HEK293 (cell line): ENCODE data around the gene DCAF6.

Experiments used
- BCL11B ChIP-seq: fragments of 450-650 bp; formaldehyde crosslinking; IDR thresholded peaks from 2 replicates; pipeline ENCODE4 v1.5.1; 2016; ENCODE audit warnings: low read depth, missing biosample characterization, missing genetic modification characterization
- HIC1 ChIP-seq: fragments of 450-650 bp; formaldehyde crosslinking; IDR thresholded peaks from 2 replicates; pipeline ENCODE4 v1.5.1; 2016; ENCODE audit warnings: missing biosample characterization, missing genetic modification characterization
- HOXC10 ChIP-seq: sonication (generic); formaldehyde crosslinking; IDR thresholded peaks from 2 replicates; pipeline ENCODE4 v1.8.1; 2023; ENCODE audit warnings: mild to moderate bottlenecking, missing genetic modification reagents
- HOXD13 ChIP-seq: sonication (generic); formaldehyde crosslinking; IDR thresholded peaks from 2 replicates; pipeline ENCODE4 v1.8.0; 2022; ENCODE audit warnings: missing genetic modification reagents, borderline replicate concordance
- KLF7 ChIP-seq: fragments of 450-650 bp; formaldehyde crosslinking; IDR thresholded peaks from 2 replicates; pipeline ENCODE4 v1.5.1; 2016; ENCODE audit warnings: missing biosample characterization, missing genetic modification characterization, borderline replicate concordance
- PRDM1 ChIP-seq: fragments of 450-650 bp; formaldehyde crosslinking; IDR thresholded peaks from 2 replicates; pipeline ENCODE4; 2016; ENCODE audit warnings: missing biosample characterization, missing genetic modification characterization
- PRDM6 ChIP-seq: fragments of 450-650 bp; formaldehyde crosslinking; IDR thresholded peaks from 2 replicates; pipeline ENCODE4 v1.5.1; 2017; ENCODE audit warnings: missing biosample characterization, missing genetic modification characterization
- REPIN1 ChIP-seq: fragments of 450-650 bp; formaldehyde crosslinking; IDR thresholded peaks from 2 replicates; pipeline ENCODE4 v1.5.1; 2017; ENCODE audit warnings: missing biosample characterization, missing genetic modification characterization, low read depth
- WT1 ChIP-seq: fragments of 450-650 bp; formaldehyde crosslinking; IDR thresholded peaks from 2 replicates; pipeline ENCODE4 v1.5.1; 2016; ENCODE audit warnings: missing biosample characterization, missing genetic modification characterization
- ZBTB10 ChIP-seq: fragments of 450-650 bp; formaldehyde crosslinking; IDR thresholded peaks from 2 replicates; pipeline ENCODE4 v1.5.1; 2016; ENCODE audit warnings: missing biosample characterization, missing genetic modification characterization
- ZBTB11 ChIP-seq: fragments of 450-650 bp; formaldehyde crosslinking; conservative IDR thresholded peaks from 2 replicates; pipeline ENCODE4 v1.5.1; 2016; ENCODE audit warnings: low read depth, missing biosample characterization, missing genetic modification characterization
- ZBTB20 ChIP-seq: fragments of 450-650 bp; formaldehyde crosslinking; IDR thresholded peaks from 2 replicates; pipeline ENCODE4 v1.5.1; 2016; ENCODE audit warnings: missing biosample characterization, missing genetic modification characterization
- ZEB2 ChIP-seq: fragments of 450-650 bp; formaldehyde crosslinking; IDR thresholded peaks from 2 replicates; pipeline ENCODE4 v1.5.1; 2016; ENCODE audit warnings: missing biosample characterization, missing genetic modification characterization
- ZFP41 ChIP-seq: fragments of 450-650 bp; formaldehyde crosslinking; IDR thresholded peaks from 2 replicates; pipeline ENCODE4 v1.5.1; 2016; ENCODE audit warnings: missing biosample characterization, missing genetic modification characterization, borderline replicate concordance
- ZIC2 ChIP-seq: fragments of 450-650 bp; formaldehyde crosslinking; IDR thresholded peaks from 2 replicates; pipeline ENCODE4 v1.5.1; 2016; ENCODE audit warnings: missing biosample characterization, missing genetic modification characterization
- ZNF155 ChIP-seq: fragments of 450-650 bp; formaldehyde crosslinking; IDR thresholded peaks from 2 replicates; pipeline ENCODE4 v1.5.1; 2016; ENCODE audit warnings: missing biosample characterization, missing genetic modification characterization
- ZNF239 ChIP-seq: fragments of 450-650 bp; formaldehyde crosslinking; IDR thresholded peaks from 2 replicates; pipeline ENCODE4 v1.5.1; 2016; ENCODE audit warnings: missing biosample characterization, missing genetic modification characterization
- ZNF362 ChIP-seq: fragments of 450-650 bp; formaldehyde crosslinking; IDR thresholded peaks from 2 replicates; pipeline ENCODE4 v1.5.1; 2016; ENCODE audit warnings: missing biosample characterization, missing genetic modification characterization
- ZNF394 ChIP-seq: fragments of 450-650 bp; formaldehyde crosslinking; IDR thresholded peaks from 2 replicates; pipeline ENCODE4 v1.5.1; 2016; ENCODE audit warnings: missing biosample characterization, missing genetic modification characterization, mild to moderate bottlenecking, moderate library complexity, borderline replicate concordance
- ZNF416 ChIP-seq: fragments of 450-650 bp; formaldehyde crosslinking; IDR thresholded peaks from 2 replicates; pipeline ENCODE4 v1.5.1; 2016; ENCODE audit warnings: missing biosample characterization, missing genetic modification characterization
- ZNF426 ChIP-seq: fragments of 450-650 bp; formaldehyde crosslinking; IDR thresholded peaks from 2 replicates; pipeline ENCODE4 v1.5.1; 2017; ENCODE audit warnings: missing biosample characterization, missing genetic modification characterization, mild to moderate bottlenecking, inconsistent platforms, moderate library complexity
- ZNF529 ChIP-seq: fragments of 450-650 bp; formaldehyde crosslinking; IDR thresholded peaks from 2 replicates; pipeline ENCODE4 v1.5.1; 2017; ENCODE audit warnings: missing genetic modification characterization, missing biosample characterization; ENCODE audit not compliant: insufficient replicate concordance
- ZNF560 ChIP-seq: fragments of 450-650 bp; formaldehyde crosslinking; IDR thresholded peaks from 2 replicates; pipeline ENCODE4 v1.5.1; 2017; ENCODE audit warnings: missing biosample characterization, missing genetic modification characterization, borderline replicate concordance
- ZNF658 ChIP-seq: fragments of 450-650 bp; formaldehyde crosslinking; IDR thresholded peaks from 2 replicates; pipeline ENCODE4; 2016; ENCODE audit warnings: missing biosample characterization, missing genetic modification characterization
- ZNF692 ChIP-seq: fragments of 450-650 bp; formaldehyde crosslinking; IDR thresholded peaks from 2 replicates; pipeline ENCODE4 v1.5.1; 2016; ENCODE audit warnings: missing biosample characterization, missing genetic modification characterization
- ZSCAN16 ChIP-seq: fragments of 450-650 bp; formaldehyde crosslinking; IDR thresholded peaks from 2 replicates; pipeline ENCODE4 v1.5.1; 2016; ENCODE audit warnings: missing biosample characterization, missing genetic modification characterization

Gene DCAF6

GRCh38 chr1:167935216-167936067 is 1.0 kb upstream of the DCAF6 start (continued):
- TF ChIP-seq ZBTB11 (tag by site-specific recombination) (0 out of 2 replicates have a peak, but pooled peaks have one; percentile 21), PRDM1 (tag by site-specific recombination) (peak; percentile 91), ZNF416 (no peak), ZSCAN16 (no peak), ZNF560 (tag by site-specific recombination) (no peak), ZNF658 (tag by site-specific recombination) (no peak), ZNF155 (tag by site-specific recombination) (no peak), ZNF529 (tag by site-specific recombination) (no peak), HOXC10 (CRISPR knock-in tag) (0 out of 2 replicates have a peak, but pooled peaks have one; percentile 44), ZEB2 (peak; percentile 94; the same call in 1 of the 2 replicates), ZBTB20 (tag by site-specific recombination) (peak; percentile 87; the same call in 1 of the 2 replicates), KLF7 (tag by site-specific recombination) (no peak; the same call in 1 of the 2 replicates), PRDM6 (tag by site-specific recombination) (no peak), HOXD13 (no peak), ZIC2 (tag by site-specific recombination) (peak; percentile 76), BCL11B (tag by site-specific recombination) (peak; percentile 74; the same call in 1 of the 2 replicates), ZNF692 (tag by site-specific recombination) (peak; percentile 9; the same call in 1 of the 2 replicates), ZBTB10 (peak; percentile 78), WT1 (tag by site-specific recombination) (peak; percentile 4; the same call in 1 of the 2 replicates), ZNF394 (peak; percentile 68), ZNF426 (tag by site-specific recombination) (no peak), ZFP41 (no peak), ZNF362 (tag by site-specific recombination) (no peak), REPIN1 (0 out of 2 replicates have a peak, but pooled peaks have one; percentile 41), HIC1 (tag by site-specific recombination) (no peak), ZNF239 (tag by site-specific recombination) (0 out of 2 replicates have a peak, but pooled peaks have one; percentile 38)
